Activated CD4-positive, alpha-beta T cell treated with anti-CD3 and anti-CD28 coated beads for 36 hours (primary cell): ENCODE data around the gene HEPACAM. TPM values are rescaled to one million over a fixed set of nuclear protein-coding genes. Genes with fewer than 3 reads are reported as not detected.
A peak's percentile ranks its signal among the peaks of the same experiment; 100 is the strongest.

Experiments used
- ATAC-seq: fragments of 200-7000 bp; cut with Tn5 transposase; one replicate; pipeline ENCODE4 v1.10.0; 2021; ENCODE audit warnings: mild to moderate bottlenecking, moderate library complexity
- CTCF ChIA-PET: fragments of 350-600 bp; sonication (Branson Sonifier 250); formaldehyde crosslinking; loops from one replicate; lab custom pipeline; 2021; ENCODE audit warnings: antibody characterized with exemption; lab: Charles Lee
- POLR2A ChIA-PET: fragments of 350-600 bp; sonication (Branson Sonifier 250); formaldehyde crosslinking; loops from one replicate; lab custom pipeline; 2021; ENCODE audit warnings: antibody characterized with exemption, inconsistent platforms; lab: Charles Lee
- DNase-seq: peaks from one replicate; pipeline ENCODE4 v3.0.0-alpha.2; 2020
- H3K27ac Mint-ChIP-seq: one replicate; pipeline ENCODE4 v1.8.0; 2021; ENCODE audit warnings: mixed read lengths
- H3K27me3 Mint-ChIP-seq: one replicate; pipeline ENCODE4 v1.8.0; 2021; ENCODE audit warnings: mixed read lengths
- H3K36me3 Mint-ChIP-seq: one replicate; pipeline ENCODE4 v1.8.0; 2021; ENCODE audit warnings: low read depth, mixed read lengths
- H3K4me1 Mint-ChIP-seq: one replicate; pipeline ENCODE4 v1.8.0; 2021; ENCODE audit warnings: mixed read lengths
- H3K4me3 Mint-ChIP-seq: one replicate; pipeline ENCODE4 v1.8.0; 2021; ENCODE audit warnings: mild to moderate bottlenecking, moderate library complexity, mixed read lengths
- H3K9me3 Mint-ChIP-seq: one replicate; pipeline ENCODE4 v1.8.0; 2021; ENCODE audit warnings: low read depth, mixed read lengths
- intact Hi-C, 2 experiments: fragments of 100-400 bp; cut with DNase I in 1 of 2; cut with micrococcal nuclease in 1 of 2; formaldehyde crosslinking; loops; one replicate each; pipeline versions ENCODE4 v1.14.2 to v1.15.1; 2022 to 2024; cut with DNase I, micrococcal nuclease
- total RNA-seq, 2 experiments: library from RNA; stranded (reverse); gene quantifications; one replicate each; pipeline ENCODE4 v1.2.3, GENCODE V29; 2021

HEPACAM gene
- total RNA-seq, 2 experiments from 2014 or later, result not detected

GRCh38 chr11:124955035-124955434 is 19.2 kb upstream of the HEPACAM start:
- POLR2A ChIA-PET, result no interaction called here
- CTCF ChIA-PET, result interaction anchor here (0.5 to 1.9 kb wide), 5 partner anchors 83 to 391 kb away, joined by 3 to 7 read pairs (median 4); partner anchors contain the start of gene TMEM218
- Mint-ChIP-seq H3K36me3 (no peaks in the 10 kb centered on the region), H3K27me3 (no peaks in the 10 kb centered on the region), H3K4me1 (no peaks in the 10 kb centered on the region), H3K27ac (no peak overlapping the region), H3K4me3 (no peak overlapping the region), H3K9me3 (no peaks in the 10 kb centered on the region)
- DNase-seq (no peak), ATAC-seq (no peak)
- intact Hi-C loops, result loop anchor here (2.0 to 10.0 kb wide), 7 partner anchors 118 to 1314 kb away; partner anchors contain the start of genes CDON (in 1 of the 2), CHEK1 (in 1 of the 2), FOXRED1 (in 1 of the 2) and HYLS1 (in 1 of the 2)

- Mint-ChIP-seq H3K9me3 (no peaks in the 10 kb centered on the region), H3K27ac (no peak overlapping the region), H3K27me3 (no peaks in the 10 kb centered on the region), H3K36me3 (no peaks in the 10 kb centered on the region), H3K4me1 (no peaks in the 10 kb centered on the region), H3K4me3 (no peak overlapping the region)
- no peak for ATAC-seq
- CTCF ChIA-PET, result interaction anchor here (0.6 to 2.1 kb wide), 8 partner anchors 78 to 391 kb away, joined by 3 to 13 read pairs (median 4); partner anchors contain the start of gene TMEM218
- POLR2A ChIA-PET, result no interaction called here
- intact Hi-C loops, result loop anchor here (1.0 to 10.0 kb wide), 14 partner anchors 78 to 1314 kb away; partner anchors contain the start of genes HYLS1 (in 2 of the 2), SIAE (in 2 of the 2), SPA17 (in 2 of the 2) and TMEM218 (in 2 of the 2)
- no peak for DNase-seq
Measured at GRCh38 chr11:124954590-124954955, 18.7 kb upstream of the HEPACAM start.

GRCh38 chr11:124953753-124954589 is 18.1 kb upstream of the HEPACAM start, which contains the start of gene CCDC15:
Gene CCDC15 (plus strand): TSS chr11:124954202. CDS start chr11:124954733, 531 bp downstream.
- Mint-ChIP-seq H3K27ac (no peak within 1 kb of the TSS), H3K9me3 (peaks cover 4% of the 10 kb centered on the region), H3K27me3 (no peaks in the 10 kb centered on the region), H3K4me3 (no peak within 1 kb of the TSS), H3K4me1 (peaks cover 4% of the 10 kb centered on the region), H3K36me3 (peaks cover 3% of the 10 kb centered on the region)
- intact Hi-C loops, result loop anchor here (1.0 to 10.0 kb wide), 15 partner anchors 34 to 1315 kb away; partner anchors contain the start of genes HYLS1 (in 2 of the 2), SIAE (in 2 of the 2), SPA17 (in 2 of the 2) and TMEM218 (in 2 of the 2)
- ChIA-PET POLR2A (interaction anchor here (0.5 kb wide), 1 partner anchor 197 kb away, joined by 3 read pairs; no protein-coding TSS in a partner anchor), CTCF (interaction anchor here (0.6 to 2.1 kb wide), 12 partner anchors 11 to 638 kb away, joined by 3 to 13 read pairs (median 4); partner anchors contain the start of genes STT3A and TMEM218)
- ATAC-seq (peak; percentile 98), DNase-seq (peak; percentile 97)

- ChIA-PET POLR2A (no interaction called here), CTCF (interaction anchor here (1.4 kb wide), 1 partner anchor 75 kb away, joined by 3 read pairs; no protein-coding TSS in a partner anchor)
- ATAC-seq, result no peak
- H3K4me1 Mint-ChIP-seq, result peaks cover 4% of the 10 kb centered on the region
- DNase-seq, result no peak
- H3K9me3 Mint-ChIP-seq, result peaks cover 9% of the 10 kb centered on the region
- no peaks in the 10 kb centered on the region for H3K27me3 Mint-ChIP-seq
- intact Hi-C loops, result loop anchor here (5.0 to 10.0 kb wide), 4 partner anchors 204 to 936 kb away; partner anchors contain the start of genes CHEK1 (in 1 of the 2), HYLS1 (in 1 of the 2), SIAE (in 1 of the 2) and SPA17 (in 1 of the 2)
- H3K4me3 Mint-ChIP-seq, result no peak overlapping the region
- no peak overlapping the region for H3K27ac Mint-ChIP-seq
- peaks cover 7% of the 10 kb centered on the region for H3K36me3 Mint-ChIP-seq
Measured at GRCh38 chr11:124951341-124951740, 15.5 kb upstream of the HEPACAM start.

GRCh38 chr11:124950601-124951330 is 14.9 kb upstream of the HEPACAM start:
- DNase-seq (no peak), ATAC-seq (no peak)
- CTCF ChIA-PET, result interaction anchor here (0.5 to 1.4 kb wide), 2 partner anchors 74 to 141 kb away, joined by 3 to 4 read pairs; no protein-coding TSS in a partner anchor
- peaks cover 7% of the 10 kb centered on the region for H3K36me3 Mint-ChIP-seq
- H3K4me3 Mint-ChIP-seq, result no peak overlapping the region
- no peak overlapping the region for H3K27ac Mint-ChIP-seq
- H3K4me1 Mint-ChIP-seq, result peaks cover 4% of the 10 kb centered on the region
- no peaks in the 10 kb centered on the region for H3K27me3 Mint-ChIP-seq
- intact Hi-C loops, result loop anchor here (5.0 to 10.0 kb wide), 4 partner anchors 203 to 937 kb away; partner anchors contain the start of genes CHEK1 (in 1 of the 2), HYLS1 (in 1 of the 2), SIAE (in 1 of the 2) and SPA17 (in 1 of the 2)
- POLR2A ChIA-PET, result no interaction called here
- H3K9me3 Mint-ChIP-seq, result peaks cover 9% of the 10 kb centered on the region

- peaks cover 9% of the 10 kb centered on the region for H3K9me3 Mint-ChIP-seq
Measured at GRCh38 chr11:124946735-124947141, 10.9 kb upstream of the HEPACAM start.

GRCh38 chr11:124945826-124946225 is 10.0 kb upstream of the HEPACAM start:
- ATAC-seq, result no peak
- Mint-ChIP-seq H3K27me3 (no peaks in the 10 kb centered on the region), H3K27ac (no peak overlapping the region), H3K9me3 (peaks cover 9% of the 10 kb centered on the region), H3K4me1 (peaks cover 18% of the 10 kb centered on the region), H3K4me3 (no peak overlapping the region), H3K36me3 (peaks cover 7% of the 10 kb centered on the region)
- intact Hi-C loops, result no loop called here
- POLR2A ChIA-PET, result no interaction called here
- CTCF ChIA-PET, result interaction anchor here (0.5 to 1.1 kb wide), 2 partner anchors 85 to 196 kb away, joined by 4 to 7 read pairs; no protein-coding TSS in a partner anchor
- no peak for DNase-seq

More at GRCh38 chr11:124946735-124947141, 10.9 kb upstream of the HEPACAM start:
- Mint-ChIP-seq H3K4me3 (no peak overlapping the region), H3K36me3 (peaks cover 7% of the 10 kb centered on the region), H3K27ac (no peak overlapping the region), H3K4me1 (peaks cover 18% of the 10 kb centered on the region), H3K27me3 (no peaks in the 10 kb centered on the region)
- DNase-seq, result no peak
- POLR2A ChIA-PET, result no interaction called here
- intact Hi-C loops, result no loop called here
- no peak for ATAC-seq
- CTCF ChIA-PET, result no interaction called here

GRCh38 chr11:124944565-124944964 is 8.7 kb upstream of the HEPACAM start:
- CTCF ChIA-PET, result interaction anchor here (1.3 kb wide), 1 partner anchor 196 kb away, joined by 4 read pairs; no protein-coding TSS in a partner anchor
- Mint-ChIP-seq H3K27me3 (no peaks in the 10 kb centered on the region), H3K36me3 (peaks cover 7% of the 10 kb centered on the region), H3K9me3 (peaks cover 9% of the 10 kb centered on the region), H3K27ac (no peak overlapping the region), H3K4me1 (peaks cover 18% of the 10 kb centered on the region), H3K4me3 (no peak overlapping the region)
- ATAC-seq (no peak), DNase-seq (no peak)
- intact Hi-C loops, result no loop called here
- POLR2A ChIA-PET, result no interaction called here

- Mint-ChIP-seq H3K36me3 (peaks cover 4% of the 10 kb centered on the region), H3K27me3 (no peaks in the 10 kb centered on the region), H3K27ac (peak overlapping the region; percentile 34), H3K9me3 (peaks cover 5% of the 10 kb centered on the region), H3K4me3 (no peak overlapping the region), H3K4me1 (peaks cover 14% of the 10 kb centered on the region)
- no peak for DNase-seq
- ChIA-PET CTCF (interaction anchor here (0.7 to 1.4 kb wide), 5 partner anchors 10 to 224 kb away, joined by 3 to 4 read pairs (median 4); partner anchors contain the start of gene CCDC15), POLR2A (no interaction called here)
- intact Hi-C loops, result no loop called here
- ATAC-seq, result no peak
Measured at GRCh38 chr11:124943741-124944140, 7.9 kb upstream of the HEPACAM start.

GRCh38 chr11:124943254-124943616 is 7.4 kb upstream of the HEPACAM start:
- CTCF ChIA-PET, result interaction anchor here (0.7 to 1.4 kb wide), 5 partner anchors 9 to 225 kb away, joined by 3 to 4 read pairs (median 4); partner anchors contain the start of gene CCDC15
- H3K27ac Mint-ChIP-seq, result no peak overlapping the region
- peaks cover 2% of the 10 kb centered on the region for H3K9me3 Mint-ChIP-seq
- H3K4me3 Mint-ChIP-seq, result no peak overlapping the region
- POLR2A ChIA-PET, result no interaction called here
- peaks cover 14% of the 10 kb centered on the region for H3K4me1 Mint-ChIP-seq
- ATAC-seq, result no peak
- DNase-seq, result no peak
- H3K36me3 Mint-ChIP-seq, result peaks cover under 1% of the 10 kb centered on the region
- intact Hi-C loops, result no loop called here
- no peaks in the 10 kb centered on the region for H3K27me3 Mint-ChIP-seq
